ENCODE measurements around the gene SYNDIG1.

Gene SYNDIG1

GRCh38 chr20:24662752-24663365, 193.4 kb downstream of the SYNDIG1 start:
- Histone ChIP-seq H3K27me3 (replicated peaks) (no peaks in the 10 kb centered on the region), H3K36me3 (replicated peaks) (no peaks in the 10 kb centered on the region), H3K27ac (no peak overlapping the region), H3K4me3 (ENCODE audit: low read depth, low read length) (no peak overlapping the region)
- DNase-seq = no peak
- TF ChIP-seq CTCF (IDR thresholded peaks at IDR 0.05; ENCODE audit: low read depth, low read length, missing control alignments) = no peak
- in situ Hi-C loops (cut with HindIII; ENCODE audit: low pct_ligation_motif_present, low sequenced_read_pairs) = no loop called here

DNA sequence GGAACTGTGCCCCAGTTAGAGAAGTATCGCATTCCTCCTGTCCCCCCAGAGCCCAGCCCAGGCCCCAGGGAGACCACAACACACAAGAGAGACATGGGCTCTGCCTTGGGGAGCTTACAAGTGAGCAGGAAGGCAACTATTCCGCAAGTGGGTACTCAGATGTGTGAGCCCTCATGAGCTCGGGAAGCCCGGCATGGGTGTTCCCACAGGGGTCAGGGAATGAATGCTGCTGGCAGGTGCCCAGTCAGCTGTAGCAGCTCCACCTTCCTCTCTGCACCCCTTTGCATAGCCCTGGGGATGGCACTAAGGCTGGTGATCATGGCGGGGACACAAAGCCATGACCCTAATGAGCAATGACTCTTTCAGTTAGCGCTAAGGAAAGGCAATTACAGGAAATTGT, 194.1 kb downstream of the SYNDIG1 start:
- no peak overlapping the region for H3K27ac ChIP-seq
- H3K36me3 ChIP-seq (replicated peaks) = no peaks in the 10 kb centered on the region
- H3K27me3 ChIP-seq (replicated peaks) = no peaks in the 10 kb centered on the region
- in situ Hi-C loops (cut with HindIII; ENCODE audit: low pct_ligation_motif_present, low sequenced_read_pairs) = no loop called here
- no peak overlapping the region for H3K4me3 ChIP-seq (ENCODE audit: low read depth, low read length)
- DNase-seq = no peak
- TF ChIP-seq CTCF (IDR thresholded peaks at IDR 0.05; ENCODE audit: low read depth, low read length, missing control alignments) = no peak

DNA sequence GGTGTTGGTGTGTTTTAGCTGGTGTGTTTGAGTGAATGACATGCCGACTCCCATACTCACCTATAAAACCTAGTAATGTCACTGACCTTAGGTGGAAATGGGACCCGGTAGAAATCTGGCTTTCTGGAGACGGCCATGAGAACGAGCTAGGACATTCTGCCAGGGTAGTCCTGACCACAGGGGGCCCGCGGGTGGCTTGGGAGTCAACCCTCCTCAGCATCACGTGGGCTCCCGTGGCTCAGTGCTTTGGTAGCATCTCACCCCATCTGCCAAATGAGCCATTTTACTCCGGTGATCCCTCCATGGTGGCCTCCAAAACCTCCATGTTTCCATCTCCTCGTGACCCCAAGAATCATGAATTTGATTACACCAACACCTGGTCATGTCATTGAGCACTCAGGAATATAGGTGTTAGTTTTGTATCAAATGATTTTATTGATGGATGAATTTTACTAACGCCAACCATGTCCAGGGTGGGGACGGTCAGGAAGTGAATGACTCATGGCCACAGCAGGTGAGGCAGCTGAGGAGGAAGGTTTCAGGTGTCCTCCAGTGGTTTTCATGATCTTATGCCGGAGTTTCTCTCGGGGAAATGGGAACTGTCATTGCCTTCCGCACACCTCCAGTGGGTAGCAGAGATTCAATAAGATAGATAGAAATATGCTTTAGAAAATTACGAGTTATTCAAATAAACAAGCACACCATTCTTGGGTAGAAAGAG, 195.0 kb downstream of the SYNDIG1 start:
- Histone ChIP-seq H3K4me3 (ENCODE audit: low read depth, low read length) (no peak overlapping the region), H3K27ac (no peak overlapping the region), H3K27me3 (replicated peaks) (no peaks in the 10 kb centered on the region), H3K36me3 (replicated peaks) (no peaks in the 10 kb centered on the region)
- no peak for DNase-seq
- in situ Hi-C loops (cut with HindIII; ENCODE audit: low pct_ligation_motif_present, low sequenced_read_pairs) = no loop called here
- TF ChIP-seq CTCF (IDR thresholded peaks at IDR 0.05; ENCODE audit: low read depth, low read length, missing control alignments) = no peak

- DNase-seq = no peak
- no peaks in the 10 kb centered on the region for H3K27me3 ChIP-seq (replicated peaks)
- no peaks in the 10 kb centered on the region for H3K36me3 ChIP-seq (replicated peaks)
- H3K4me3 ChIP-seq (ENCODE audit: low read depth, low read length) = no peak overlapping the region
- no peak for TF ChIP-seq CTCF (IDR thresholded peaks at IDR 0.05; ENCODE audit: low read depth, low read length, missing control alignments)
- in situ Hi-C loops (cut with HindIII; ENCODE audit: low pct_ligation_motif_present, low sequenced_read_pairs) = no loop called here
- H3K27ac ChIP-seq = no peak overlapping the region
Observed at GRCh38 chr20:24665196-24665595, 195.8 kb downstream of the SYNDIG1 start.

GRCh38 chr20:24665741-24666191, 196.3 kb downstream of the SYNDIG1 start:
- DNase-seq = no peak
- Histone ChIP-seq H3K36me3 (replicated peaks) (no peaks in the 10 kb centered on the region), H3K27me3 (replicated peaks) (no peaks in the 10 kb centered on the region), H3K27ac (no peak overlapping the region), H3K4me3 (ENCODE audit: low read depth, low read length) (no peak overlapping the region)
- TF ChIP-seq CTCF (IDR thresholded peaks at IDR 0.05; ENCODE audit: low read depth, low read length, missing control alignments) = no peak
- in situ Hi-C loops (cut with HindIII; ENCODE audit: low pct_ligation_motif_present, low sequenced_read_pairs) = no loop called here

All from brain microvascular endothelial cell (primary cell).